GM12892 (cell line): Measurements from ENCODE around the gene RGP1.

Experiments used
- POLR2A ChIP-seq: IDR thresholded peaks from 2 replicates; pipeline ENCODE4 v1.6.1; 2011; ENCODE audit warnings: low read depth, low read length, control low read depth
- POLR2AphosphoS5 ChIP-seq: IDR thresholded peaks from 2 replicates; pipeline ENCODE4 v1.6.1; 2011; ENCODE audit warnings: low read depth, low read length, control low read depth
- TAF1 ChIP-seq: IDR thresholded peaks from 2 replicates; pipeline ENCODE4 v1.6.1; 2011; ENCODE audit warnings: low read depth, mild to moderate bottlenecking, control low read depth, low read length, borderline replicate concordance

DNA sequence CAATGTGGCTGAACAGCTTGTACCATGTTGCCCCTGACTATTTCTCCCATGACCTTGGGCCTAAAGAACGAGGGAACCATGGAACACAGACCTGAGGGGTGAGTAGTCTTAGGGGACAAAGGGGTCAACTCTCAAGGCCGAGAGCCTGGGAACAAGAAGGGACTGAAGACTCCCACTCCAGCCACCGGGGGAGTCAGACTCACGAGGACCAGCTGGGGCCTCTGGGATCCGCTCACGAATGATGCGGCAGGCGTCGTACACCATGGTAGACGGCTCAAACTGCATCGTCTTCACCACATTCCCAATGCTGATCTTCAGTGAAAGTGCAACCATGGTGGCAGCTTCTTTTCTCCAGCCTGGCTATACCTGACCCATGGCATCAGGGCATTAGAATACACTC, 23.7 kb upstream of the RGP1 start:
- TF ChIP-seq POLR2A (no peak), TAF1 (no peak), POLR2AphosphoS5 (no peak)
